HCT116 (cell line): Measurements from ENCODE around the gene AMBP. TPM values are rescaled to one million over a fixed set of nuclear protein-coding genes. Genes with fewer than 3 reads are reported as not detected.

ENCODE experiments used
- ATAC-seq: fragments of 200-7000 bp; cut with Tn5 transposase; 2 replicates; pipeline ENCODE4 v1.9.1; 2020; ENCODE audit warnings: mild to moderate bottlenecking, moderate library complexity
- BruUV-seq: library from RNA; stranded (reverse); fragments of 400-500 nt; replicated peaks from 2 replicates; lab custom pipeline; 2021; lab: Mats Ljungman, UMichigan
- CTCF ChIA-PET: fragments of 300-600 bp; sonication (Branson Sonifier 250); formaldehyde crosslinking; loops from one replicate; lab custom pipeline; 2021; ENCODE audit warnings: antibody characterized with exemption; lab: Charles Lee
- POLR2A ChIA-PET: fragments of 300-600, 350-600 bp; sonication (Branson Sonifier 250); formaldehyde crosslinking; loops from one replicate; lab custom pipeline; 2021; ENCODE audit warnings: antibody characterized with exemption; lab: Charles Lee
- RAD21 ChIA-PET, 2 experiments: fragments of 300-600 bp; sonication (Branson Sonifier 250); formaldehyde crosslinking; loops; one replicate each; lab custom pipeline; 2023; ENCODE audit warnings: low total read pairs in 2 of 2; ENCODE audit not compliant: uncharacterized antibody in 2 of 2, unreplicated experiment in 2 of 2, low non-redundant PET in 1 of 2; lab: Charles Lee
- DNase-seq: peaks from one replicate; pipeline ENCODE4 v3.0.0-alpha.2; 2010; ENCODE audit warnings: low read depth, low spot score
- H2AFZ ChIP-seq: fragments of 200-600 bp; shearing (Covaris generic), sonication (generic); 2 replicates; pipeline ENCODE4 v1.6.1; 2017; ENCODE audit warnings: low read depth, mixed run types, mixed read lengths, antibody characterized with exemption, low read length; ENCODE audit not compliant: poor library complexity, severe bottlenecking
- H3K27ac ChIP-seq: 2 replicates; pipeline ENCODE4 v1.5.1; 2012; ENCODE audit warnings: low read depth, low read length
- H3K27me3 ChIP-seq: fragments of 200-600 bp; sonication (generic); 2 replicates; pipeline ENCODE4 v1.6.1; 2016; ENCODE audit warnings: mixed run types, low read length, mixed read lengths; ENCODE audit not compliant: insufficient read depth
- H3K36me3 ChIP-seq, 2 experiments: fragments of 200-500 bp in 1 of 2; fragments of 200-600 bp in 1 of 2; sonication (Bioruptor generic) in 1 of 2; sonication (generic) in 1 of 2; 2 replicates each; pipeline versions ENCODE4 v1.5.1 to v1.6.1; 2014 to 2016; ENCODE audit warnings: low read length in 2 of 2, inconsistent platforms in 1 of 2, mixed read lengths in 1 of 2, mixed run types in 1 of 2; ENCODE audit not compliant: insufficient read depth in 2 of 2, control insufficient read depth in 1 of 2
- H3K4me1 ChIP-seq, 2 experiments: fragments of 200-600 bp in 1 of 2; sonication (generic) in 1 of 2; 2 replicates each; pipeline versions ENCODE4 v1.5.1 to v1.6.1; 2012 to 2017; ENCODE audit warnings: low read length in 2 of 2, inconsistent platforms in 1 of 2, mild to moderate bottlenecking in 1 of 2, mixed read lengths in 1 of 2, mixed run types in 1 of 2, moderate library complexity in 1 of 2; ENCODE audit not compliant: insufficient read depth in 2 of 2, control insufficient read depth in 1 of 2
- H3K4me2 ChIP-seq: fragments of 200-600 bp; sonication (generic); 2 replicates; pipeline ENCODE4 v1.6.1; 2017; ENCODE audit warnings: mixed run types, low read length, mixed read lengths
- H3K4me3 ChIP-seq, 2 experiments: fragments of 200-600 bp in 1 of 2; sonication (generic) in 1 of 2; replicated peaks in 1 of 2; 2 replicates each; pipeline ENCODE4 v1.5.1; 2011 to 2016; ENCODE audit warnings: low read length in 2 of 2, control low read depth in 1 of 2, low read depth in 1 of 2, mild to moderate bottlenecking in 1 of 2, mixed read lengths in 1 of 2, mixed run types in 1 of 2
- H3K79me2 ChIP-seq: fragments of 200-600 bp; sonication (generic); 2 replicates; pipeline ENCODE4 v1.6.1; 2017; ENCODE audit warnings: mild to moderate bottlenecking, mixed run types, low read length, moderate library complexity, mixed read lengths; ENCODE audit not compliant: insufficient read depth
- H3K9ac ChIP-seq: fragments of 200-600 bp; sonication (generic); 2 replicates; pipeline ENCODE4 v1.6.1; 2016; ENCODE audit warnings: low read length, mixed read lengths
- H3K9me2 ChIP-seq: fragments of 200-600 bp; sonication (generic), shearing (Covaris generic); 2 replicates; pipeline ENCODE4 v1.6.1; 2017; ENCODE audit warnings: mixed run types, mild to moderate bottlenecking, moderate library complexity; ENCODE audit not compliant: insufficient read depth
- H3K9me3 ChIP-seq, 2 experiments: fragments of 200-500 bp in 1 of 2; fragments of 200-600 bp in 1 of 2; sonication (Bioruptor generic) in 1 of 2; sonication (generic) in 1 of 2; 2 replicates each; pipeline ENCODE4 v1.6.1; 2014 to 2017; ENCODE audit warnings: low read length in 2 of 2, mixed read lengths in 2 of 2, inconsistent platforms in 1 of 2, low read depth in 1 of 2, mild to moderate bottlenecking in 1 of 2, mixed run types in 1 of 2, moderate library complexity in 1 of 2; ENCODE audit not compliant: control insufficient read depth in 1 of 2, insufficient read depth in 1 of 2
- H4K20me1 ChIP-seq: fragments of 200-600 bp; sonication (generic), shearing (Covaris generic); 2 replicates; pipeline ENCODE4 v1.6.1; 2017; ENCODE audit warnings: mixed run types, mild to moderate bottlenecking, moderate library complexity; ENCODE audit not compliant: insufficient read depth
- CBX3 ChIP-seq: IDR thresholded peaks from 2 replicates; pipeline ENCODE4 v1.6.1; 2012; ENCODE audit warnings: low read depth
- EZH2 ChIP-seq: fragments of 200-600 bp; sonication (generic); IDR thresholded peaks from 2 replicates; pipeline ENCODE4 v1.6.1; 2017; ENCODE audit warnings: antibody characterized with exemption, mixed run types
- POLR2A ChIP-seq: IDR thresholded peaks from 2 replicates; pipeline ENCODE4 v1.7.0; 2011; ENCODE audit warnings: borderline replicate concordance; ENCODE audit not compliant: insufficient read depth, insufficient read length; ENCODE audit errors: extremely low read depth
- SIN3A ChIP-seq: IDR thresholded peaks from 2 replicates; pipeline ENCODE4 v1.6.1; 2012; ENCODE audit warnings: low read depth
- SP1 ChIP-seq: IDR thresholded peaks from 2 replicates; pipeline ENCODE4 v1.6.1; 2012; ENCODE audit warnings: low read depth
- TCF7L2 ChIP-seq: IDR thresholded peaks from 2 replicates; pipeline ENCODE4 v1.7.0; 2011; ENCODE audit warnings: borderline replicate concordance, inconsistent platforms; ENCODE audit not compliant: insufficient read depth, insufficient read length; ENCODE audit errors: extremely low read depth
- ZFX ChIP-seq: fragments of 450-650 bp; IDR thresholded peaks from 2 replicates; pipeline ENCODE4 v1.6.1; 2017
- intact Hi-C: fragments of 100-400 bp; cut with micrococcal nuclease; formaldehyde crosslinking; loops from 2 replicates; pipeline ENCODE4 v1.10.0; 2022
- total RNA-seq: library from RNA; stranded (reverse); gene quantifications from one replicate; pipeline ENCODE4 v1.2.1, GENCODE V29; 2021; ENCODE audit not compliant: unreplicated experiment
- TF ChIP-seq, protein P1 (sequence below), 3 experiments: fragments of 200-600 bp in 1 of 3; sonication (generic) in 1 of 3; IDR thresholded peaks in 2 of 3; conservative IDR thresholded peaks in 1 of 3; 2 replicates each; pipeline ENCODE4 v1.5.1; 2012 to 2017; ENCODE audit warnings: low read depth in 2 of 3, low read length in 2 of 3, antibody characterized with exemption in 1 of 3, borderline replicate concordance in 1 of 3, control low read depth in 1 of 3, mild to moderate bottlenecking in 1 of 3, mixed read lengths in 1 of 3, mixed run types in 1 of 3, moderate library complexity in 1 of 3; ENCODE audit not compliant: insufficient read depth in 1 of 3
- TF ChIP-seq, protein P2 (sequence below): IDR thresholded peaks from 2 replicates; pipeline ENCODE4 v1.6.1; 2012; ENCODE audit warnings: low read depth

Gene AMBP
- total RNA-seq, 1 experiment from 2014 or later, result 1.9 TPM

DNA sequence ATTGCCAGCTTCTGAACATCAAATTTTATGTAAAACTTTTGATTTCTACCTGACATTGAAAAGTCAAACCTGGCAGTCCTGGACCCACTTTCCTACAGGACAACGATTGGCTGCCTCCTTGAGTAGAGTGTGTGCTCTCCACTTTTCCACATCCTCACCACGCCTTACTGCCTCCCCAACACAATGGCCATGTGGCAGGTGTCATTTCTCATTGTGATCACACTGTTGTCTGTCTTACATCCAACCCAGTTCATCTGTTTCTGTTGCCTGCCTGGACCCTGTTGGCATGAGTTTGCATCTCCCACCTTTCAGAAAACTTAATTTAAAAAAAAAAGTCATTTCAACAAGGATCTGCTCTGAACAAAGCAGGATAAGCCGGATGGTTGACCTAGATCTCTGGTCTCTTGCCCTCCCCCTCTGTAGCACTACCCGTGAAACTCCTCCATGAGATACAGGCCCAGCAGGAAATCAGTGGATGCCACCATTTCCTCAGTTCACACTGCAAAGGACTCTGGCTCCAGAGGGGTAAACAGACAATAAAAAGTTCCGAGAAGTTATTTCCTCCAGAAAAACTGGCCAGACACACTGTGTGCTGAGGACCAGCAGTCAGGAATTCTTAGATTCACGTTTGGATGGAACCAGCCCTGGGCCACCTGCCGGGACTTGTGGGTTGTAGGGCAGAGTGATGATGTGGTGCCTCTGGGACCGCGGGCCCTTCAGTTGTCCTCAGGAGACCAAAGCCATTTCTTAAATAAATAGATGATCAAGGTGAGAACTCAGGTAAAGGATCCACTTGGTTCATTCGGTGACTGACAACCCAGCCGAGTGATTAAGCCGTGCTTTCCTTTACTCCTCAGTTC is 48.6 kb downstream of the AMBP start (continued):
- TF ChIP-seq, protein P1, sequence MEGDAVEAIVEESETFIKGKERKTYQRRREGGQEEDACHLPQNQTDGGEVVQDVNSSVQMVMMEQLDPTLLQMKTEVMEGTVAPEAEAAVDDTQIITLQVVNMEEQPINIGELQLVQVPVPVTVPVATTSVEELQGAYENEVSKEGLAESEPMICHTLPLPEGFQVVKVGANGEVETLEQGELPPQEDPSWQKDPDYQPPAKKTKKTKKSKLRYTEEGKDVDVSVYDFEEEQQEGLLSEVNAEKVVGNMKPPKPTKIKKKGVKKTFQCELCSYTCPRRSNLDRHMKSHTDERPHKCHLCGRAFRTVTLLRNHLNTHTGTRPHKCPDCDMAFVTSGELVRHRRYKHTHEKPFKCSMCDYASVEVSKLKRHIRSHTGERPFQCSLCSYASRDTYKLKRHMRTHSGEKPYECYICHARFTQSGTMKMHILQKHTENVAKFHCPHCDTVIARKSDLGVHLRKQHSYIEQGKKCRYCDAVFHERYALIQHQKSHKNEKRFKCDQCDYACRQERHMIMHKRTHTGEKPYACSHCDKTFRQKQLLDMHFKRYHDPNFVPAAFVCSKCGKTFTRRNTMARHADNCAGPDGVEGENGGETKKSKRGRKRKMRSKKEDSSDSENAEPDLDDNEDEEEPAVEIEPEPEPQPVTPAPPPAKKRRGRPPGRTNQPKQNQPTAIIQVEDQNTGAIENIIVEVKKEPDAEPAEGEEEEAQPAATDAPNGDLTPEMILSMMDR (IDR thresholded peaks at IDR 0.05 in 2 of 3, conservative IDR thresholded peaks at IDR 0.05 in 1 of 3; ENCODE audit: borderline replicate concordance in 1 of 3, insufficient read depth in 1 of 3, low read depth in 2 of 3, low read length in 2 of 3), result no peak
- no peak for TF ChIP-seq TCF7L2

DNA sequence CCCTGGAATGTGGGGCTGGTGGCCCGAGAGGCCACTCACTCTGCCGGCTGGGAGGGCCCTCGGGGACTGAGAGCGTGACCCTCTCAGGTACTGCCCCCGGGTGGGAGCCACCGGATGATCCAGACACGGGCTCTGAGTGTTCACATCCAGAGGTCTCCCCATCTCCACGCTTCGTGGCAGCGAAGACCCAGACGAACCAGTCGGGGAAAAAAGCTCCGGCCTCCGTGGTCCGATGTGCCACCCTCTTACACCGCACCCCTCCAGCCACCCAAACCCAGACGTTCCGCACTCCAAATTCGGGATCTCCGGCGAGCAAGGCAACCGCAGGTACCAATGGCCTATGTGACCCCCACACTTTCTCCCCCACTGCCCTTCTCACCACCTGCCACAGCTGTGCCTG is 49.5 kb downstream of the AMBP start:
- ChIA-PET RAD21 (no interaction called here), POLR2A (no interaction called here), CTCF (no interaction called here)
- no peak for DNase-seq
- Histone ChIP-seq H3K9me3 (no peaks in the 10 kb centered on the region), H3K79me2 (no peaks in the 10 kb centered on the region), H3K9ac (no peak overlapping the region), H3K9me2 (no peaks in the 10 kb centered on the region), H3K36me3 (no peaks in the 10 kb centered on the region), H3K4me3 (no peak overlapping the region), H2AFZ (no peak overlapping the region), H3K4me1 (no peaks in the 10 kb centered on the region), H3K4me2 (no peak overlapping the region), H3K27me3 (no peaks in the 10 kb centered on the region), H3K27ac (no peak overlapping the region), H4K20me1 (no peaks in the 10 kb centered on the region)
- TF ChIP-seq, protein P2, sequence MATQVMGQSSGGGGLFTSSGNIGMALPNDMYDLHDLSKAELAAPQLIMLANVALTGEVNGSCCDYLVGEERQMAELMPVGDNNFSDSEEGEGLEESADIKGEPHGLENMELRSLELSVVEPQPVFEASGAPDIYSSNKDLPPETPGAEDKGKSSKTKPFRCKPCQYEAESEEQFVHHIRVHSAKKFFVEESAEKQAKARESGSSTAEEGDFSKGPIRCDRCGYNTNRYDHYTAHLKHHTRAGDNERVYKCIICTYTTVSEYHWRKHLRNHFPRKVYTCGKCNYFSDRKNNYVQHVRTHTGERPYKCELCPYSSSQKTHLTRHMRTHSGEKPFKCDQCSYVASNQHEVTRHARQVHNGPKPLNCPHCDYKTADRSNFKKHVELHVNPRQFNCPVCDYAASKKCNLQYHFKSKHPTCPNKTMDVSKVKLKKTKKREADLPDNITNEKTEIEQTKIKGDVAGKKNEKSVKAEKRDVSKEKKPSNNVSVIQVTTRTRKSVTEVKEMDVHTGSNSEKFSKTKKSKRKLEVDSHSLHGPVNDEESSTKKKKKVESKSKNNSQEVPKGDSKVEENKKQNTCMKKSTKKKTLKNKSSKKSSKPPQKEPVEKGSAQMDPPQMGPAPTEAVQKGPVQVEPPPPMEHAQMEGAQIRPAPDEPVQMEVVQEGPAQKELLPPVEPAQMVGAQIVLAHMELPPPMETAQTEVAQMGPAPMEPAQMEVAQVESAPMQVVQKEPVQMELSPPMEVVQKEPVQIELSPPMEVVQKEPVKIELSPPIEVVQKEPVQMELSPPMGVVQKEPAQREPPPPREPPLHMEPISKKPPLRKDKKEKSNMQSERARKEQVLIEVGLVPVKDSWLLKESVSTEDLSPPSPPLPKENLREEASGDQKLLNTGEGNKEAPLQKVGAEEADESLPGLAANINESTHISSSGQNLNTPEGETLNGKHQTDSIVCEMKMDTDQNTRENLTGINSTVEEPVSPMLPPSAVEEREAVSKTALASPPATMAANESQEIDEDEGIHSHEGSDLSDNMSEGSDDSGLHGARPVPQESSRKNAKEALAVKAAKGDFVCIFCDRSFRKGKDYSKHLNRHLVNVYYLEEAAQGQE, result no peak
- TF ChIP-seq POLR2A, result no peak
- TF ChIP-seq SP1, result no peak
- TF ChIP-seq SIN3A, result no peak
- TF ChIP-seq CBX3, result no peak
- TF ChIP-seq EZH2, result no peak
- TF ChIP-seq ZFX, result no peak
- intact Hi-C loops, result no loop called here
- ATAC-seq, result no peak
- BruUV-seq, result no TSS peak
